Trophoblast cell (in vitro differentiated cells and primary cell): ENCODE measurements around the gene TMEFF1.
"Not testable (repeated sequence)": the region's sequence is repeated elsewhere in the genome, so short reads cannot be mapped to it uniquely, and the experiment has no call there.

ENCODE experiments used
- DNase-seq, 2 donors: peaks; one replicate each; pipeline ENCODE4 v3.0.0-alpha.2; 2016
- H2AFZ ChIP-seq: 2 replicates; pipeline ENCODE4 v1.6.1; 2013; ENCODE audit warnings: low read length, moderate library complexity, mild to moderate bottlenecking; ENCODE audit not compliant: insufficient read depth, poor library complexity
- H2AK5ac ChIP-seq: 2 replicates; pipeline ENCODE4 v1.6.1; 2013; ENCODE audit warnings: mild to moderate bottlenecking, low read length
- H2BK120ac ChIP-seq: 2 replicates; pipeline ENCODE4 v1.6.1; 2013; ENCODE audit warnings: low read length, mild to moderate bottlenecking, moderate library complexity; ENCODE audit not compliant: insufficient read depth, poor library complexity
- H2BK12ac ChIP-seq: 2 replicates; pipeline ENCODE4 v1.6.1; 2013; ENCODE audit warnings: mild to moderate bottlenecking, low read length, moderate library complexity
- H2BK5ac ChIP-seq: 2 replicates; pipeline ENCODE4 v1.6.1; 2013; ENCODE audit warnings: low read length, low read depth, moderate library complexity, mild to moderate bottlenecking; ENCODE audit not compliant: poor library complexity
- H3K14ac ChIP-seq: 2 replicates; pipeline ENCODE4 v1.6.1; 2013; ENCODE audit warnings: mild to moderate bottlenecking, low read length
- H3K18ac ChIP-seq: 2 replicates; pipeline ENCODE4 v1.6.1; 2013; ENCODE audit warnings: mild to moderate bottlenecking, low read length
- H3K23ac ChIP-seq: 2 replicates; pipeline ENCODE4 v1.6.1; 2013; ENCODE audit warnings: low read length
- H3K27ac ChIP-seq: 2 replicates; pipeline ENCODE4 v1.5.1; 2013; ENCODE audit warnings: low read depth, mild to moderate bottlenecking, inconsistent platforms, low read length, moderate library complexity
- H3K27me3 ChIP-seq: 2 replicates; pipeline ENCODE4 v1.6.1; 2013; ENCODE audit warnings: inconsistent platforms, mild to moderate bottlenecking, low read length, moderate library complexity; ENCODE audit not compliant: insufficient read depth
- H3K36me3 ChIP-seq, 2 experiments: 1 replicate in 1 of 2; 2 replicates in 1 of 2; pipeline ENCODE4 v1.6.1; 2013; ENCODE audit warnings: low read length in 2 of 2, mild to moderate bottlenecking in 2 of 2, moderate library complexity in 1 of 2; ENCODE audit not compliant: insufficient read depth in 2 of 2, control insufficient read depth in 1 of 2
- H3K4ac ChIP-seq: 2 replicates; pipeline ENCODE4 v1.6.1; 2013; ENCODE audit warnings: low read depth, mild to moderate bottlenecking, low read length, moderate library complexity
- H3K4me1 ChIP-seq, 2 experiments: 1 replicate in 1 of 2; 2 replicates in 1 of 2; pipeline ENCODE4 v1.6.1; 2013; ENCODE audit warnings: low read length in 2 of 2, mild to moderate bottlenecking in 2 of 2, moderate library complexity in 1 of 2; ENCODE audit not compliant: insufficient read depth in 2 of 2, control insufficient read depth in 1 of 2
- H3K4me2 ChIP-seq: 2 replicates; pipeline ENCODE4 v1.6.1; 2013; ENCODE audit warnings: inconsistent platforms, mild to moderate bottlenecking, low read length, moderate library complexity
- H3K4me3 ChIP-seq: 2 replicates; pipeline ENCODE4 v1.5.1; 2013; ENCODE audit warnings: mild to moderate bottlenecking, low read depth, low read length, inconsistent platforms
- H3K79me1 ChIP-seq: one replicate; pipeline ENCODE4 v1.6.1; 2013; ENCODE audit warnings: low read length
- H3K79me2 ChIP-seq: 2 replicates; pipeline ENCODE4 v1.6.1; 2013; ENCODE audit warnings: low read length, mild to moderate bottlenecking; ENCODE audit not compliant: control insufficient read depth, insufficient read depth, poor library complexity
- H3K9ac ChIP-seq: 2 replicates; pipeline ENCODE4 v1.6.1; 2013; ENCODE audit warnings: mild to moderate bottlenecking, low read length
- H3K9me3 ChIP-seq: 2 replicates; pipeline ENCODE4 v1.6.1; 2013; ENCODE audit warnings: low read depth, mild to moderate bottlenecking, control low read depth, inconsistent platforms, low read length; ENCODE audit not compliant: insufficient read depth
- H4K12ac ChIP-seq: 2 replicates; pipeline ENCODE4 v1.6.1; 2013; ENCODE audit warnings: low read depth, mild to moderate bottlenecking, low read length, moderate library complexity
- H4K8ac ChIP-seq: 2 replicates; pipeline ENCODE4 v1.6.1; 2013; ENCODE audit warnings: low read depth, mild to moderate bottlenecking, low read length, moderate library complexity
- H4K91ac ChIP-seq: one replicate; pipeline ENCODE4 v1.6.1; 2013; ENCODE audit warnings: low read depth, mild to moderate bottlenecking, low read length, moderate library complexity
- WGBS: extraction: QIAGEN DNeasy Blood & Tissue Kit; methylation state at CpG from one replicate; pipeline ENCODE4 v1.1.7; 2013; ENCODE audit warnings: missing lambda C conversion rate; ENCODE audit not compliant: insufficient read length, insufficient coverage; ENCODE audit errors: extremely low coverage; 5-methylcytosine and 5-hydroxymethylcytosine counted together

TMEFF1 gene

DNA sequence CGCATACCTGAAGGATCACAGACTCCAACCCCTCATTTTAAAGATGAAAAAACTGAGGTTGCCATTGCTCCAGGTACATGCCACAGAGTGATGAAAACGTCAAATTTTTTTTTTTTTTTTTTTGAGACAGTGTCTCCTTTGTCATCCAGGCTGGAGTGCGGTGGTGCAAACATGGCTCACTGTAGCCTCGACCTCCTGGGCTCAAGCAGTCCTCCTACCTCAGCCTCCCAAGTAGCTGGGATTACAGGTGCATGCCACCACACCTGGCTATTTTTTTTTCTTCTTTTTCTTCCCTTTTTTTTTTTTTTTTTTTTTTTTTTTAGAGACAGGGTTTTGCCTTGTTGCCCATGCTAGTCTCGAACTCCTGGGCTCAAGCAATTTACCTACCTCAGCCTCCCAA, 32.5 kb upstream of the TMEFF1 start:
- not testable (repeated sequence) for H3K4ac ChIP-seq, H3K79me1 ChIP-seq, H3K36me3 ChIP-seq, H3K23ac ChIP-seq, DNase-seq, H3K9me3 ChIP-seq, H3K9ac ChIP-seq, H3K14ac ChIP-seq, H3K27me3 ChIP-seq, H2AFZ ChIP-seq, H3K79me2 ChIP-seq, H3K18ac ChIP-seq, H3K4me3 ChIP-seq, H4K91ac ChIP-seq, H2BK120ac ChIP-seq, H4K12ac ChIP-seq, H2AK5ac ChIP-seq, H2BK5ac ChIP-seq, H2BK12ac ChIP-seq, H3K4me2 ChIP-seq, H4K8ac ChIP-seq, H3K4me1 ChIP-seq
- no CpG with 5 or more reads among the region's 5 CpGs for WGBS
- H3K27ac ChIP-seq = peak overlapping the region; percentile 67

- no CpG with 5 or more reads among the region's 19 CpGs for WGBS
Measured at GRCh38 chr9:100441911-100442361, 31.0 kb upstream of the TMEFF1 start.

DNA sequence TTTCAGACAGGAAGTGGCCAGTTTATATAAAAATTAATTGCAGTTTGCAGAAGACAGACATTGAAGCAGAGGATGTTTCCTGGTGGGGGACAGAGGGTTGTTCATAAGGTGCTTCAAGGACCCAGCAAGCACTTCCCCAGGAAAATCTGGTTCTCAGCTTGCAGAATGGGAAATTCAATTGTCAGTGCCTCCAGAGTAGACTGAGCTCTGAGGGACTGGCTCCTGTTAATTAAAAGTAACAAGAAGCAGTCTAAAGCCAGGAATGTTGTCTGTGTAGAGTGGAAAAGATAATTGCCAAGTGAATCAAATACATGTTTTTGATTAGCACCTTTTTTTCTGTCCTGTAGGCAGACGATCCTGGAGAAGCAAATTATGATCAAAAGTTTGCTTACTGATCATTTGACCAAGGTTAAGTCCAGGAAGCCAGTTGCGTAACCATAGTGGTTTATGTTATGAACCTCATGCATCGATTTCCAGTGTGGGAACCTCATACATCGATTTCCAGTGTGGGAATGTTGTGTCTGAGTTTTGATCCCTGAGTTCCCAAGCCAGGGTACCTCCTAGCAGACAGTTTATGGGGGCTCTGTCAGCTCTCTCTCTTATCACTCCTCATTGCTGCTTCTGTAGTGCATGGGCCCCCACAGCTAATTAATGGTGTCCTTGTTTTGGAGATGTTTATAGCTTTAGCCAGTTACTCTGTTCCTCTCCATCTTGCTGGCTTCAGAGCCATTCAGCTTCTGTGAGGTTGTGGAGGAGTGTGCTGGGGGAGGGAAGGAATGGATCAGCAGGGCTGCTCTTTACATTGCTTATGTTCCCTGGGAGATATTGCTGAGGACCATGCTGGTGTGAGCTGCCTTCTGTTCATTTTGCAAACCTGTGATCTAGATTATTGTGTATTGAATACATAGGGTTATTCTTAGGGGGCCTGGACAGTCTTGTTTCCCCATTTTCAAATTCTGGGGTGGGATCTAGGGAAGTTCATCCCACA, 28.9 kb upstream of the TMEFF1 start:
- peak overlapping the region; percentile 64 for H3K4ac ChIP-seq
- no peak overlapping the region for H3K14ac ChIP-seq
- peaks cover 6% of the 10 kb centered on the region for H3K79me1 ChIP-seq
- WGBS = no CpG with 5 or more reads among the region's 4 CpGs
- peaks cover 15 to 19% of the 10 kb centered on the region in 2 experiments for H3K36me3 ChIP-seq
- no peak overlapping the region for H3K23ac ChIP-seq
- H2AFZ ChIP-seq = no peak overlapping the region
- H3K4me1 ChIP-seq = peaks cover 5 to 8% of the 10 kb centered on the region in 2 experiments
- no peak overlapping the region for H2BK5ac ChIP-seq
- no peaks in the 10 kb centered on the region for H3K27me3 ChIP-seq
- H3K4me3 ChIP-seq = no peak overlapping the region
- no peak for DNase-seq
- no peak overlapping the region for H4K8ac ChIP-seq
- no peaks in the 10 kb centered on the region for H3K79me2 ChIP-seq
- H4K91ac ChIP-seq = no peak overlapping the region
- no peak overlapping the region for H3K27ac ChIP-seq
- H3K9ac ChIP-seq = no peak overlapping the region
- H4K12ac ChIP-seq = no peak overlapping the region
- H2BK120ac ChIP-seq = no peak overlapping the region
- H3K4me2 ChIP-seq = no peak overlapping the region
- no peak overlapping the region for H2AK5ac ChIP-seq
- H2BK12ac ChIP-seq = no peak overlapping the region
- H3K18ac ChIP-seq = no peak overlapping the region
- H3K9me3 ChIP-seq = no peaks in the 10 kb centered on the region

More at GRCh38 chr9:100441911-100442361, 31.0 kb upstream of the TMEFF1 start:
- H2BK12ac ChIP-seq = no peak overlapping the region
- peaks cover 5 to 8% of the 10 kb centered on the region in 2 experiments for H3K4me1 ChIP-seq
- no peak overlapping the region for H3K9ac ChIP-seq
- no peak overlapping the region for H3K14ac ChIP-seq
- no peak overlapping the region for H2BK120ac ChIP-seq
- H2AFZ ChIP-seq = no peak overlapping the region
- no peak overlapping the region for H3K27ac ChIP-seq
- H3K18ac ChIP-seq = no peak overlapping the region
- no peak overlapping the region for H3K23ac ChIP-seq
- no peak overlapping the region for H4K91ac ChIP-seq
- H3K79me2 ChIP-seq = no peaks in the 10 kb centered on the region
- no peaks in the 10 kb centered on the region for H3K27me3 ChIP-seq
- H3K79me1 ChIP-seq = peaks cover 6% of the 10 kb centered on the region
- no peaks in the 10 kb centered on the region for H3K9me3 ChIP-seq
- no peak overlapping the region for H4K8ac ChIP-seq
- H2BK5ac ChIP-seq = no peak overlapping the region
- no peak overlapping the region for H2AK5ac ChIP-seq
- no peak for DNase-seq
- peaks cover 12 to 16% of the 10 kb centered on the region in 2 experiments for H3K36me3 ChIP-seq
- H3K4me3 ChIP-seq = no peak overlapping the region
- no peak overlapping the region for H4K12ac ChIP-seq
- no peak overlapping the region for H3K4ac ChIP-seq
- no peak overlapping the region for H3K4me2 ChIP-seq

DNA sequence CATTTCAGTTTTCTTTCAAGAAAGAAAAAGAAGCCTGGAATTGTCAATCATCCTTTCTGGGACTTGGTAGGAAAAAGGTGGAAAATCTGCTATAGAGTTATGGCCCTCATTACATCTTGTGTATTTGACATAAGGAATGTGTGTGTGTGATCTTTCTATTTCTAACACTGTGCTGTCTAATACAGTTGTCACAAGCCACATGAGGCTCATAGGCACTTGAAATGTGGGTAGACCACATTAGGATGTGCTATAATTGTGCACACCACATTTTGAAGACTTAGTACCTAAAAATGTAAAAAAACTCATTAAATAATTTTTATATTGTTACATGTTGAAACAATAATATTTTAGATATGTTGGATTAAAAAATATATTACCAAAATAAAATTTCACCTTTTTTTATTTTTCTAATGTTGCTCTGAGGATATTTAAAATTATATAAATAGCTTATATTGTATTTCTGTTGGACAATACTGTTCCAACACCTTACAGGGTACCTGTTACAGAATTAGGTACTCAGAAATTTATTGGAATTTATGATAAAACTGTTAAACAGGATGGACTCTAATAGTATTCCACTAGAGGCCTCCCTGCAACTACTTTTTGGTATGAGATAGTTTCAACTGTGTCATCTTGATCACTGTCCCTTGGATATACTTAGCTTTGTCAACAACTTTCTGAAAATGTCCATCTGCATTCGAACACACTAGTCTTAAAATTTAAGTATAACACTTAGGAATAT, 27.6 kb upstream of the TMEFF1 start:
- WGBS = no CpG with 5 or more reads among the region's 1 CpG
- Histone ChIP-seq H2BK5ac (no peak overlapping the region), H3K79me2 (no peaks in the 10 kb centered on the region), H3K4me3 (no peak overlapping the region), H2AFZ (no peak overlapping the region), H2AK5ac (no peak overlapping the region), H3K36me3 (peaks cover 15 to 22% of the 10 kb centered on the region in 2 experiments), H3K4me1 (peaks cover 2 to 4% of the 10 kb centered on the region in 2 experiments), H4K12ac (no peak overlapping the region), H3K27ac (no peak overlapping the region), H3K18ac (no peak overlapping the region), H4K8ac (no peak overlapping the region), H3K4me2 (no peak overlapping the region), H3K27me3 (no peaks in the 10 kb centered on the region), H3K23ac (no peak overlapping the region), H3K9ac (no peak overlapping the region), H3K14ac (no peak overlapping the region), H2BK12ac (no peak overlapping the region), H3K4ac (no peak overlapping the region), H4K91ac (no peak overlapping the region), H3K79me1 (peaks cover 6% of the 10 kb centered on the region), H2BK120ac (no peak overlapping the region), H3K9me3 (no peaks in the 10 kb centered on the region)
- DNase-seq = no peak
